ENCODE measurements around the gene SMOC1. TPM values are rescaled to one million over a fixed set of nuclear protein-coding genes. Genes with fewer than 3 reads are reported as not detected.

The SMOC1 gene
- total RNA-seq, 1 experiment from 2014 or later: 0.14 TPM

DNA sequence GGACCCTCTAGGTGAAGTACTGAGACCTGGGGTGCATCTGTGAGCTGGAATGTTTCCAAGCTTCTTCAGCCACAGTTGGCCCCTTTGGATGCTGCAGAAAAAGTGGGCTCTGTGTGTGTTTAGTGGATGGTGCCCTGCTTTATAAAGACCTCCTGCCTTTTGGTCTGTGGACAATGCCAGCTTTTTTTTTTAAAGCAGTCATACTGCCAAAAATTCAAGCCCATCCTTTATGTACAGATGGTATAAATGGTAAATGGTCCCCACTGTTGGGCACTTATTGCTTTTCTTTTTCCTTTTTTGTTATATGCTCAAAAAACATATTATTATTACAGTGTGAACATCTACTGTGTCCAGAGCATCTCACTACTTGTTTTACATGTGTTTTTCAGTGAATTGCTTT lies 81.1 kb downstream of the SMOC1 start:
- H3K4me1 Mint-ChIP-seq (ENCODE audit: low read depth, unreplicated experiment): no peaks in the 10 kb centered on the region
- DNase-seq: no peak
- Histone ChIP-seq H3K4me1 (0 out of 2 replicates have a peak, but pooled peaks cover 4% of the 10 kb centered on the region), H3K36me3 (ENCODE audit: control insufficient read depth, insufficient read depth, low read length) (no peaks in the 10 kb centered on the region), H3K27me3 (replicated peaks; ENCODE audit: control insufficient read depth, insufficient read depth, low read length) (no peaks in the 10 kb centered on the region), H3K9me3 (no peaks in the 10 kb centered on the region), H3K4me3 (ENCODE audit: low read depth, low read length) (no peak overlapping the region)
- H3K4me3 Mint-ChIP-seq (ENCODE audit: unreplicated experiment): no peak overlapping the region
- TF ChIP-seq, protein P1, sequence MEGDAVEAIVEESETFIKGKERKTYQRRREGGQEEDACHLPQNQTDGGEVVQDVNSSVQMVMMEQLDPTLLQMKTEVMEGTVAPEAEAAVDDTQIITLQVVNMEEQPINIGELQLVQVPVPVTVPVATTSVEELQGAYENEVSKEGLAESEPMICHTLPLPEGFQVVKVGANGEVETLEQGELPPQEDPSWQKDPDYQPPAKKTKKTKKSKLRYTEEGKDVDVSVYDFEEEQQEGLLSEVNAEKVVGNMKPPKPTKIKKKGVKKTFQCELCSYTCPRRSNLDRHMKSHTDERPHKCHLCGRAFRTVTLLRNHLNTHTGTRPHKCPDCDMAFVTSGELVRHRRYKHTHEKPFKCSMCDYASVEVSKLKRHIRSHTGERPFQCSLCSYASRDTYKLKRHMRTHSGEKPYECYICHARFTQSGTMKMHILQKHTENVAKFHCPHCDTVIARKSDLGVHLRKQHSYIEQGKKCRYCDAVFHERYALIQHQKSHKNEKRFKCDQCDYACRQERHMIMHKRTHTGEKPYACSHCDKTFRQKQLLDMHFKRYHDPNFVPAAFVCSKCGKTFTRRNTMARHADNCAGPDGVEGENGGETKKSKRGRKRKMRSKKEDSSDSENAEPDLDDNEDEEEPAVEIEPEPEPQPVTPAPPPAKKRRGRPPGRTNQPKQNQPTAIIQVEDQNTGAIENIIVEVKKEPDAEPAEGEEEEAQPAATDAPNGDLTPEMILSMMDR (IDR thresholded peaks at IDR 0.05; ENCODE audit: insufficient read depth in 1 of 2, low read depth in 1 of 2, low read length in 1 of 2, severe bottlenecking in 1 of 2, unreplicated experiment in 1 of 2): no peak
- intact Hi-C loops (cut with micrococcal nuclease; ENCODE audit: unreplicated experiment): no loop called here
- no peaks in the 10 kb centered on the region for H3K36me3 Mint-ChIP-seq (ENCODE audit: insufficient read depth, unreplicated experiment)
- no peaks in the 10 kb centered on the region for H3K9me3 Mint-ChIP-seq (ENCODE audit: unreplicated experiment)
- ChIA-PET POLR2A (interaction anchor here (0.6 kb wide), 1 partner anchor 14 kb away, joined by 4 read pairs; no protein-coding TSS in a partner anchor), CTCF (no interaction called here)
- no peaks in the 10 kb centered on the region for H3K27me3 Mint-ChIP-seq (ENCODE audit: insufficient read depth, unreplicated experiment)
- no peak overlapping the region for H3K27ac Mint-ChIP-seq (ENCODE audit: unreplicated experiment)
- no TSS peak for BruUV-seq (replicated peaks)

DNA sequence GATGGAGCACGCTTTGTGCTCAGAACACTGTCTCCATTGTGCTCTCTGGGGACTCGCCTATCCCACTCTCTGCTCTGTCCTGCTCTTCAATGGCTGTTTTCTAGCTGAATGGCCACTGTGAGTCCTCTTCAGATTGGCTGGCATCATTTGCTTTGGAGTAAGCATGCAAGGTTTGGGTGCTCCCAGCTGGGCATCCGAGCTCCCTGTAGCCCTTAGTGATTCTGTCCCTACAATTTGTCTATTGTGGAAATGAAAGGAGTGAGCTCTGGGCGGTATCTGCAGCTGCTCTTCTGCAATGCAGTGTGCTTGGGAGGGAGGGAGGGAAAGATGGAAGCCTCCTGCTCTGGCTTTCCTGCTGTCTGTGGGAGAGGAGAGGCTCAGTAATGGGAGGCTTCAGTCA lies 84.8 kb downstream of the SMOC1 start:
- TF ChIP-seq, protein P1 (IDR thresholded peaks at IDR 0.05; ENCODE audit: insufficient read depth in 1 of 2, low read depth in 1 of 2, low read length in 1 of 2, severe bottlenecking in 1 of 2, unreplicated experiment in 1 of 2): no peak
- H3K36me3 Mint-ChIP-seq (ENCODE audit: insufficient read depth, unreplicated experiment): no peaks in the 10 kb centered on the region
- H3K27me3 Mint-ChIP-seq (ENCODE audit: insufficient read depth, unreplicated experiment): no peaks in the 10 kb centered on the region
- no peak for DNase-seq
- intact Hi-C loops (cut with micrococcal nuclease; ENCODE audit: unreplicated experiment): no loop called here
- no peaks in the 10 kb centered on the region for H3K9me3 Mint-ChIP-seq (ENCODE audit: unreplicated experiment)
- Histone ChIP-seq H3K27me3 (replicated peaks; ENCODE audit: control insufficient read depth, insufficient read depth, low read length) (no peaks in the 10 kb centered on the region), H3K4me1 (0 out of 2 replicates have a peak, but pooled peaks cover 4% of the 10 kb centered on the region), H3K4me3 (ENCODE audit: low read depth, low read length) (no peak overlapping the region), H3K9me3 (no peaks in the 10 kb centered on the region), H3K36me3 (ENCODE audit: control insufficient read depth, insufficient read depth, low read length) (no peaks in the 10 kb centered on the region)
- no peaks in the 10 kb centered on the region for H3K4me1 Mint-ChIP-seq (ENCODE audit: low read depth, unreplicated experiment)
- H3K27ac Mint-ChIP-seq (ENCODE audit: unreplicated experiment): no peak overlapping the region
- POLR2A ChIA-PET: no interaction called here
- no TSS peak for BruUV-seq (replicated peaks)
- CTCF ChIA-PET: no interaction called here
- H3K4me3 Mint-ChIP-seq (ENCODE audit: unreplicated experiment): no peak overlapping the region

DNA sequence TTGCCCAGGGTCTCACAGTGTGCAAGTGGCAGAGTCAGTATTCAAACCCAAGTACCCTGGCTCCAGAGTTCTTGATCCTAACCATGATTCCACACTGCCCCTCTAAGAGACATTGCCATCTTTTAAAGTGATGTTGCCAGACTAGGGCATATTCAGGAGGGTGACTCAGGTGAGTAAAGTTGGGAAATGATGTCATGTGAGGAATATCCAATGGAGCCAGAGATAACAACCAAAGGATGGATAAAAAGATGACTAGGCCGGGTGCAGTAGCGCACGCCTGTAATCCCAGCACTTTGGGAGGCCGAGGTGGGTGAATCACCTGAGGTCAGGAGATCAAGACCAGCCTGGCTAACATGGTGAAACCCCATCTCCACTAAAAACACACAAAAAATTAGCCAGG lies 85.6 kb downstream of the SMOC1 start:
- H3K9me3 Mint-ChIP-seq (ENCODE audit: unreplicated experiment): no peaks in the 10 kb centered on the region
- BruUV-seq (replicated peaks): no TSS peak
- H3K27ac Mint-ChIP-seq (ENCODE audit: unreplicated experiment): no peak overlapping the region
- ChIA-PET CTCF (no interaction called here), POLR2A (no interaction called here)
- no peaks in the 10 kb centered on the region for H3K4me1 Mint-ChIP-seq (ENCODE audit: low read depth, unreplicated experiment)
- H3K36me3 Mint-ChIP-seq (ENCODE audit: insufficient read depth, unreplicated experiment): no peaks in the 10 kb centered on the region
- no peak overlapping the region for H3K4me3 Mint-ChIP-seq (ENCODE audit: unreplicated experiment)
- H3K9me3 ChIP-seq: no peaks in the 10 kb centered on the region
- 0 out of 2 replicates have a peak, but pooled peaks cover 4% of the 10 kb centered on the region for H3K4me1 ChIP-seq
- no peak overlapping the region for H3K4me3 ChIP-seq (ENCODE audit: low read depth, low read length)
- intact Hi-C loops (cut with micrococcal nuclease; ENCODE audit: unreplicated experiment): no loop called here
- no peak for DNase-seq
- TF ChIP-seq, protein P1 (IDR thresholded peaks at IDR 0.05; ENCODE audit: insufficient read depth in 1 of 2, low read depth in 1 of 2, low read length in 1 of 2, severe bottlenecking in 1 of 2, unreplicated experiment in 1 of 2): no peak
- no peaks in the 10 kb centered on the region for H3K36me3 ChIP-seq (ENCODE audit: control insufficient read depth, insufficient read depth, low read length)
- H3K27me3 Mint-ChIP-seq (ENCODE audit: insufficient read depth, unreplicated experiment): no peaks in the 10 kb centered on the region
- no peaks in the 10 kb centered on the region for H3K27me3 ChIP-seq (replicated peaks; ENCODE audit: control insufficient read depth, insufficient read depth, low read length)

Data from Caco-2 (cell line).